Hepatocyte (in vitro differentiated cells): ENCODE results near the gene OGDHL. TPM values are rescaled to one million over a fixed set of nuclear protein-coding genes. Genes with fewer than 3 reads are reported as not detected.

Experiments used
- DNase-seq: peaks from one replicate; pipeline ENCODE4 v3.0.0-alpha.2; 2016; ENCODE audit warnings: low spot score
- H2AFZ ChIP-seq: fragments of 200-600 bp; sonication (generic); 2 replicates; pipeline ENCODE4 v1.6.0; 2016; ENCODE audit warnings: antibody characterized with exemption, mild to moderate bottlenecking
- H3K27ac ChIP-seq: fragments of 200-600 bp; sonication (generic); 2 replicates; pipeline ENCODE4 v1.5.1; 2016; ENCODE audit warnings: mild to moderate bottlenecking
- H3K27me3 ChIP-seq: fragments of 200-600 bp; sonication (generic); 2 replicates; pipeline ENCODE4 v1.6.1; 2016
- H3K36me3 ChIP-seq: fragments of 200-600 bp; sonication (generic); replicated peaks from 2 replicates; pipeline ENCODE4 v1.5.1; 2016; ENCODE audit warnings: low read depth; ENCODE audit not compliant: insufficient read depth
- H3K4me1 ChIP-seq: fragments of 200-600 bp; sonication (generic); 2 replicates; pipeline ENCODE4 v1.5.1; 2016; ENCODE audit warnings: mild to moderate bottlenecking, moderate library complexity; ENCODE audit not compliant: insufficient read depth
- H3K4me2 ChIP-seq: fragments of 200-600 bp; sonication (generic); 2 replicates; pipeline ENCODE4 v1.6.0; 2016
- H3K4me3 ChIP-seq: fragments of 200-600 bp; sonication (generic); 2 replicates; pipeline ENCODE4 v1.5.1; 2016; ENCODE audit warnings: mild to moderate bottlenecking
- H3K79me2 ChIP-seq: fragments of 200-600 bp; sonication (generic); 2 replicates; pipeline ENCODE4 v1.6.0; 2017; ENCODE audit warnings: mild to moderate bottlenecking
- H3K9me2 ChIP-seq: fragments of 200-600 bp; sonication (generic); replicated peaks from 2 replicates; pipeline ENCODE4 v1.6.0; 2017; ENCODE audit warnings: mild to moderate bottlenecking; ENCODE audit not compliant: insufficient read depth
- H3K9me3 ChIP-seq: fragments of 200-600 bp; sonication (generic); 2 replicates; pipeline ENCODE4 v1.5.1; 2016; ENCODE audit warnings: low read depth, mild to moderate bottlenecking
- H4K20me1 ChIP-seq: fragments of 200-600 bp; sonication (generic); 2 replicates; pipeline ENCODE4 v1.6.0; 2016; ENCODE audit warnings: mild to moderate bottlenecking; ENCODE audit not compliant: insufficient read depth, poor library complexity, severe bottlenecking
- EZH2 ChIP-seq: fragments of 200-600 bp; sonication (generic); IDR thresholded peaks from 2 replicates; pipeline ENCODE4 v1.6.1; 2016; ENCODE audit warnings: antibody characterized with exemption, mild to moderate bottlenecking, borderline replicate concordance
- EZH2phosphoT487 ChIP-seq: fragments of 200-600 bp; sonication (generic); IDR thresholded peaks from one replicate; pipeline ENCODE4 v1.6.1; 2018; ENCODE audit warnings: antibody characterized with exemption, mild to moderate bottlenecking, low read depth, moderate library complexity; ENCODE audit not compliant: unreplicated experiment, severe bottlenecking
- WGBS: methylation state at CpG from one replicate; pipeline ENCODE4 v1.1.6; 2016; ENCODE audit warnings: low lambda C conversion rate; ENCODE audit errors: missing lambda C conversion rate; 5-methylcytosine and 5-hydroxymethylcytosine counted together
- polyA plus RNA-seq: library from polyadenylated mRNA; unstranded; fragments of >200 nt; fragmentation: Nextera tagmentation; extraction: Ambion mirVana; gene quantifications from 2 replicates; pipeline ENCODE4 v1.2.1, GENCODE V29; 2016
- total RNA-seq: library from RNA; depleted of rRNA; stranded (reverse); fragments of >200 nt; gene quantifications from 2 replicates; pipeline ENCODE4 v1.2.3, GENCODE V29; 2014
- TF ChIP-seq, protein P1 (sequence below): fragments of 200-600 bp; sonication (generic); IDR thresholded peaks from 2 replicates; pipeline ENCODE4 v1.5.1; 2016; ENCODE audit warnings: antibody characterized with exemption, mild to moderate bottlenecking; ENCODE audit not compliant: poor library complexity

The OGDHL gene
- total and polyA plus RNA-seq, 2 experiments from 2014 or later: 9.3 to 12.9 TPM

GRCh38 chr10:49737474-49738201 is 24.5 kb downstream of the OGDHL start:
- Histone ChIP-seq H3K79me2 (no peaks in the 10 kb centered on the region), H4K20me1 (no peaks in the 10 kb centered on the region), H3K27ac (no peak overlapping the region), H3K27me3 (no peaks in the 10 kb centered on the region), H3K4me3 (no peak overlapping the region), H3K9me3 (no peaks in the 10 kb centered on the region), H2AFZ (no peak overlapping the region), H3K4me1 (no peaks in the 10 kb centered on the region), H3K4me2 (no peak overlapping the region), H3K36me3 (no peaks in the 10 kb centered on the region), H3K9me2 (no peaks in the 10 kb centered on the region)
- WGBS: 95% methylated on average over 19 of the region's 19 CpGs
- no peak for TF ChIP-seq EZH2phosphoT487
- no peak for TF ChIP-seq EZH2
- TF ChIP-seq, protein P1, sequence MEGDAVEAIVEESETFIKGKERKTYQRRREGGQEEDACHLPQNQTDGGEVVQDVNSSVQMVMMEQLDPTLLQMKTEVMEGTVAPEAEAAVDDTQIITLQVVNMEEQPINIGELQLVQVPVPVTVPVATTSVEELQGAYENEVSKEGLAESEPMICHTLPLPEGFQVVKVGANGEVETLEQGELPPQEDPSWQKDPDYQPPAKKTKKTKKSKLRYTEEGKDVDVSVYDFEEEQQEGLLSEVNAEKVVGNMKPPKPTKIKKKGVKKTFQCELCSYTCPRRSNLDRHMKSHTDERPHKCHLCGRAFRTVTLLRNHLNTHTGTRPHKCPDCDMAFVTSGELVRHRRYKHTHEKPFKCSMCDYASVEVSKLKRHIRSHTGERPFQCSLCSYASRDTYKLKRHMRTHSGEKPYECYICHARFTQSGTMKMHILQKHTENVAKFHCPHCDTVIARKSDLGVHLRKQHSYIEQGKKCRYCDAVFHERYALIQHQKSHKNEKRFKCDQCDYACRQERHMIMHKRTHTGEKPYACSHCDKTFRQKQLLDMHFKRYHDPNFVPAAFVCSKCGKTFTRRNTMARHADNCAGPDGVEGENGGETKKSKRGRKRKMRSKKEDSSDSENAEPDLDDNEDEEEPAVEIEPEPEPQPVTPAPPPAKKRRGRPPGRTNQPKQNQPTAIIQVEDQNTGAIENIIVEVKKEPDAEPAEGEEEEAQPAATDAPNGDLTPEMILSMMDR: no peak
- no peak for DNase-seq

DNA sequence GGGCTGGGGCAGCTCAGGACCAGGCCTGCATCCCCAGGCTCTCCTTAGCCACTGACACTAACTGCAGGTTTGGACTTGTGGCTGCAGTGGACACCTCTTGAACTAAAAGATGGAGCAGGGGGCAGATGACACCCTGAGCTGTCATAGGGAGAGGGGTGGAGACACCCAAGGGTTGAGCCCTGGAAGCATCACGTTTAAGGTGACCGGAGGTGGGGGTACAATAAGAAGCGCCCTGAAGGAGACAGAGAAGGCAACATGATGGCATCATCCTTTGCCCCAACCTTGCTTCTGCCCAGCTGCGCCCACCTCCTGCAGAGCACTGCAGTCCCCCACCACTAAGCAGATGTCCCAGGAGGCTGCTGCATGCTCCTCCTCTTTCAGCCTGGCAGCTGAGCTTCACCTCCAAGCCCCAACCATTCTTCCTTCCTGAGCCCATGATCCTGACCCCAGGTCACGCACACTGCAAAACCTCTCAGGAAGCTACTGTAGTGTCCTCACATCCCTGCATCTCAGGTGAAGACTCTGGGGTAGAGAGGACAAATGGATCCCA is 25.5 kb downstream of the OGDHL start:
- 98% methylated on average over 5 of the region's 5 CpGs for WGBS
- no peaks in the 10 kb centered on the region for H3K4me1 ChIP-seq
- TF ChIP-seq, protein P1: no peak
- TF ChIP-seq EZH2phosphoT487 (no peak), EZH2 (no peak)
- H3K4me2 ChIP-seq: no peak overlapping the region
- no peaks in the 10 kb centered on the region for H3K9me2 ChIP-seq
- H3K36me3 ChIP-seq: no peaks in the 10 kb centered on the region
- DNase-seq: no peak
- H3K79me2 ChIP-seq: no peaks in the 10 kb centered on the region
- H3K27ac ChIP-seq: no peak overlapping the region
- H3K9me3 ChIP-seq: no peaks in the 10 kb centered on the region
- H3K27me3 ChIP-seq: no peaks in the 10 kb centered on the region
- no peaks in the 10 kb centered on the region for H4K20me1 ChIP-seq
- H2AFZ ChIP-seq: no peak overlapping the region
- H3K4me3 ChIP-seq: no peak overlapping the region

DNA sequence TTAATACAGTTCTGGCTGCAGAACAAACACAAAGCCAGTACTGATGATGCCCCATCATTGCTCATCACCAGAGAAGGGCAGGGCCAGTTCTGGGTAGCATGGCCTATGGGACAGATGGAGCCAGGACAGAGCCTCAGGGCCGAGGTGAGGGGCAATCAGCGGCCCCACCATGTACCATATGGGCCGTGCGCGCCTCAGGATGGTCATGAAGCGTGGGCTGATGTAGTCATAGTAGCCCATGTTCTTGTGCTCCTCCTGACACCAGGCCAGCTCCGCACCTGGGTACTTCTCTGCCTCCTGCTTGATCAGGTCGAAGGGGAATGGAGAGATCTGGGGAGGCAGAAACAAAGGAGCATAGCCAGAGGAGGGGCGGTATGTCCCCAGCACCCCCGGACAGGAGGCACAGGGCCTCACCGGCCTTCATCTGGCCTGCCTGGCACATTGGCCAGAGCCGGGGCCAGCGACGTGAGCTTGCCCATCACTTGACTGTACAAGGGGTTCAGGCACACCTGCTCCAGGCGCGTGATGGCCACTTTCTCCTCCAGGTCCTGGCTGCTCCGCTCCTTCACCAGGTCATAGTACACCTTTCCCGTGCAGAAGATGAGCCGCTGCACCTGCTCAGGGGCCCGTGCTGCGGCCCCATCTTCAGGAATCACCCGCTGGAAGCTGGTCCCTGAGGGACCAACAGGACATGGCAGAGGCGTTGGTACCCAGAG is 26.1 kb downstream of the OGDHL start:
- no peaks in the 10 kb centered on the region for H3K9me2 ChIP-seq
- no peak for DNase-seq
- no peaks in the 10 kb centered on the region for H4K20me1 ChIP-seq
- WGBS: 96% methylated on average over 23 of the region's 23 CpGs
- no peak overlapping the region for H3K4me3 ChIP-seq
- no peaks in the 10 kb centered on the region for H3K79me2 ChIP-seq
- H3K4me1 ChIP-seq: no peaks in the 10 kb centered on the region
- no peak for TF ChIP-seq EZH2
- no peak for TF ChIP-seq EZH2phosphoT487
- TF ChIP-seq, protein P1: no peak
- H3K4me2 ChIP-seq: no peak overlapping the region
- H2AFZ ChIP-seq: no peak overlapping the region
- no peak overlapping the region for H3K27ac ChIP-seq
- H3K36me3 ChIP-seq: no peaks in the 10 kb centered on the region
- H3K27me3 ChIP-seq: no peaks in the 10 kb centered on the region
- H3K9me3 ChIP-seq: no peaks in the 10 kb centered on the region
